Parathyroid adenoma (tissue), 2 donors: Measurements from ENCODE around the gene UTS2B.

Source experiments
- H2AFZ ChIP-seq: fragments of 300-600 bp; sonication (generic); one replicate; pipeline ENCODE4 v1.7.0; 2017; ENCODE audit warnings: antibody characterized with exemption, mild to moderate bottlenecking
- H3K27ac ChIP-seq: fragments of 300-600 bp; sonication (generic); one replicate; pipeline ENCODE4 v1.7.0; 2017
- H3K27me3 ChIP-seq: fragments of 300-600 bp; sonication (generic); one replicate; pipeline ENCODE4 v1.7.0; 2017; ENCODE audit warnings: low read length; ENCODE audit not compliant: control insufficient read depth, insufficient read depth
- H3K36me3 ChIP-seq: fragments of 300-600 bp; sonication (generic); one replicate; pipeline ENCODE4 v1.7.0; 2017; ENCODE audit warnings: low read length; ENCODE audit not compliant: control insufficient read depth, insufficient read depth
- H3K4me1 ChIP-seq: fragments of 300-600 bp; sonication (generic); one replicate; pipeline ENCODE4 v1.7.0; 2017; ENCODE audit warnings: control low read depth
- H3K4me2 ChIP-seq: fragments of 300-600 bp; sonication (generic); one replicate; pipeline ENCODE4 v1.7.0; 2017; ENCODE audit warnings: low read length
- H3K4me3 ChIP-seq: fragments of 300-600 bp; sonication (generic); one replicate; pipeline ENCODE4 v1.7.0; 2017; ENCODE audit warnings: low read depth, low read length
- H3K79me2 ChIP-seq: fragments of 300-600 bp; sonication (generic); one replicate; pipeline ENCODE4 v1.7.0; 2017; ENCODE audit warnings: control low read depth
- H3K9ac ChIP-seq: fragments of 300-600 bp; sonication (generic); one replicate; pipeline ENCODE4 v1.7.0; 2017; ENCODE audit warnings: mild to moderate bottlenecking
- H3K9me3 ChIP-seq: fragments of 300-600 bp; sonication (generic); one replicate; pipeline ENCODE4 v1.7.0; 2017; ENCODE audit warnings: low read length; ENCODE audit not compliant: control insufficient read depth
- TF ChIP-seq, protein P1 (sequence below): fragments of 300-600 bp; sonication (generic); IDR thresholded peaks from one replicate; pipeline ENCODE4 v1.7.0; 2017; ENCODE audit warnings: antibody characterized with exemption, mild to moderate bottlenecking
- donor health status: primary hyperparathyroidism.

Gene UTS2B

DNA sequence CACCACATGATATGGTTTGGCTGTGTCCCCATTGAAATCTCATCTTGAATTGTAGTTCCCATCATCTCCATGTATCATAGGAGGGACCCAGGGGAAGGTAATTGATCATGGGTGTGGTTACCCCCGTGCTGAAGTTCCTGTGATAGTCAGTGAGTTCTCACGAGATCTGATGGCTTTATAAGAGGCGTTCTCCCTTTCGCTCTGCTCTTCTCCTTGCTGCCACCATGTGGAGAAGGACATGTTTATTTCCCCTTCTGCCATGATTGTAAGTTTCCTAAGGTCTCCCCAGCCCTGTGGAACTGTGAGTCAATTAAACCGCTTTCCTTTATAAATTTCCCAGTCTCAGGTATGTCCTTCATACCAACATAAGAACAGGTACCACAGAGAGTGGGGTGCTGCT is 109.4 kb downstream of the UTS2B start:
- Histone ChIP-seq H3K36me3 (no peaks in the 10 kb centered on the region), H3K4me1 (no peaks in the 10 kb centered on the region), H3K9ac (no peak overlapping the region), H3K79me2 (no peaks in the 10 kb centered on the region), H3K27me3 (no peaks in the 10 kb centered on the region), H3K4me2 (no peak overlapping the region), H3K27ac (no peak overlapping the region), H3K4me3 (no peak overlapping the region), H2AFZ (no peak overlapping the region), H3K9me3 (no peaks in the 10 kb centered on the region)
- TF ChIP-seq, protein P1, sequence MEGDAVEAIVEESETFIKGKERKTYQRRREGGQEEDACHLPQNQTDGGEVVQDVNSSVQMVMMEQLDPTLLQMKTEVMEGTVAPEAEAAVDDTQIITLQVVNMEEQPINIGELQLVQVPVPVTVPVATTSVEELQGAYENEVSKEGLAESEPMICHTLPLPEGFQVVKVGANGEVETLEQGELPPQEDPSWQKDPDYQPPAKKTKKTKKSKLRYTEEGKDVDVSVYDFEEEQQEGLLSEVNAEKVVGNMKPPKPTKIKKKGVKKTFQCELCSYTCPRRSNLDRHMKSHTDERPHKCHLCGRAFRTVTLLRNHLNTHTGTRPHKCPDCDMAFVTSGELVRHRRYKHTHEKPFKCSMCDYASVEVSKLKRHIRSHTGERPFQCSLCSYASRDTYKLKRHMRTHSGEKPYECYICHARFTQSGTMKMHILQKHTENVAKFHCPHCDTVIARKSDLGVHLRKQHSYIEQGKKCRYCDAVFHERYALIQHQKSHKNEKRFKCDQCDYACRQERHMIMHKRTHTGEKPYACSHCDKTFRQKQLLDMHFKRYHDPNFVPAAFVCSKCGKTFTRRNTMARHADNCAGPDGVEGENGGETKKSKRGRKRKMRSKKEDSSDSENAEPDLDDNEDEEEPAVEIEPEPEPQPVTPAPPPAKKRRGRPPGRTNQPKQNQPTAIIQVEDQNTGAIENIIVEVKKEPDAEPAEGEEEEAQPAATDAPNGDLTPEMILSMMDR: no peak

DNA sequence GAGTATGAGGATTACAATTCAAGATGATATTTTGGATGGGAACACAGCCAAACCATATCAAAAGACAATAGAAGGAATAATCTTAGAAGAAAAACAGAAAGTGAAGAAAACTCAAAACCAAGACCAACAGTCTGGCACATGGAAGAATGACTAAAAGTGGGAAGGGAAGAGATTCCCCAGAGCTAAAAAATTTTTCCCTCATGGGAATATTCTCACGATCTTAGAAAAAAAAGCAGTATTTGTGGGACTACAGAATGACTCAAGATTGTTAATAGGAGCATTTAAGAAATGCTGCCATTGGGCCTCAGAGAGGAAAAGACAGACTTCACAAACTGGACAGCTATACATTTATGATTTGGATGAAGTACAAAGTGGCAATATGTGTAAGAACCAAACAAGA is 113.0 kb downstream of the UTS2B start:
- Histone ChIP-seq H3K36me3 (no peaks in the 10 kb centered on the region), H3K27me3 (no peaks in the 10 kb centered on the region), H3K9ac (no peak overlapping the region), H3K9me3 (no peaks in the 10 kb centered on the region), H3K27ac (no peak overlapping the region), H3K79me2 (no peaks in the 10 kb centered on the region), H3K4me3 (no peak overlapping the region), H2AFZ (no peak overlapping the region), H3K4me1 (no peaks in the 10 kb centered on the region), H3K4me2 (no peak overlapping the region)
- TF ChIP-seq, protein P1: no peak
